ENCODE measurements around the gene CCDC14.
"Not testable (repeated sequence)": the region's sequence is repeated elsewhere in the genome, so short reads cannot be mapped to it uniquely, and the experiment has no call there.

CCDC14 gene

GRCh38 chr3:123964793-123965192 is 3.8 kb upstream of the CCDC14 start:
- DNase-seq (ENCODE audit: low spot score): not testable (repeated sequence)

GRCh38 chr3:123961508-123961856 is 453 bp upstream of the CCDC14 start:
- DNase-seq (ENCODE audit: low spot score): no peak

GRCh38 chr3:123953735-123954134 is 7.3 kb downstream of the CCDC14 start:
- DNase-seq (ENCODE audit: low spot score): no peak

- DNase-seq (ENCODE audit: low spot score): no peak
Measured at GRCh38 chr3:123952844-123953520, 8.0 kb downstream of the CCDC14 start.

GRCh38 chr3:123951522-123952447 is 9.2 kb downstream of the CCDC14 start:
- DNase-seq (ENCODE audit: low spot score): no peak

- no peak for DNase-seq (ENCODE audit: low spot score)
Measured at GRCh38 chr3:123949641-123950040, 11.4 kb downstream of the CCDC14 start.

GRCh38 chr3:123948449-123948848 is 12.6 kb downstream of the CCDC14 start:
- no peak for DNase-seq (ENCODE audit: low spot score)

GRCh38 chr3:123947482-123947881 is 13.5 kb downstream of the CCDC14 start:
- no peak for DNase-seq (ENCODE audit: low spot score)

GRCh38 chr3:123941542-123941941 is 19.5 kb downstream of the CCDC14 start:
- no peak for DNase-seq (ENCODE audit: low spot score)

- DNase-seq (ENCODE audit: low spot score): no peak
Measured at GRCh38 chr3:123941121-123941520, 19.9 kb downstream of the CCDC14 start.

- no peak for DNase-seq (ENCODE audit: low spot score)
Measured at GRCh38 chr3:123939706-123940105, 21.3 kb downstream of the CCDC14 start.

GRCh38 chr3:123936400-123936799 is 24.6 kb downstream of the CCDC14 start:
- no peak for DNase-seq (ENCODE audit: low spot score)

GRCh38 chr3:123935830-123936229 is 25.2 kb downstream of the CCDC14 start:
- no peak for DNase-seq (ENCODE audit: low spot score)

- DNase-seq (ENCODE audit: low spot score): no peak
Measured at GRCh38 chr3:123934250-123934649, 26.8 kb downstream of the CCDC14 start.

GRCh38 chr3:123930445-123930844 is 30.6 kb downstream of the CCDC14 start:
- DNase-seq (ENCODE audit: low spot score): no peak

GRCh38 chr3:123929325-123929724 is 31.7 kb downstream of the CCDC14 start:
- DNase-seq (ENCODE audit: low spot score): no peak

GRCh38 chr3:123926396-123926795 is 34.6 kb downstream of the CCDC14 start:
- no peak for DNase-seq (ENCODE audit: low spot score)

- DNase-seq (ENCODE audit: low spot score): no peak
Measured at GRCh38 chr3:123920868-123921267, 40.2 kb downstream of the CCDC14 start.

- no peak for DNase-seq (ENCODE audit: low spot score)
Measured at GRCh38 chr3:123920383-123920782, 40.6 kb downstream of the CCDC14 start.

- no peak for DNase-seq (ENCODE audit: low spot score)
Measured at GRCh38 chr3:123919353-123919752, 41.7 kb downstream of the CCDC14 start.

- no peak for DNase-seq (ENCODE audit: low spot score)
Measured at GRCh38 chr3:123914829-123915228, 46.2 kb downstream of the CCDC14 start.

- DNase-seq (ENCODE audit: low spot score): no peak
Measured at GRCh38 chr3:123909785-123910184, 51.2 kb downstream of the CCDC14 start.

GRCh38 chr3:123907720-123908119 is 53.3 kb downstream of the CCDC14 start:
- no peak for DNase-seq (ENCODE audit: low spot score)
